H1 (cell line): ENCODE results near the gene ADD2. TPM values are rescaled to one million over a fixed set of nuclear protein-coding genes. Genes with fewer than 3 reads are reported as not detected.

Source experiments
- CTCF ChIA-PET: fragments of 300-600 bp; sonication (Branson Sonifier 250); formaldehyde crosslinking; loops from one replicate; lab custom pipeline; 2021; ENCODE audit not compliant: partially characterized antibody; lab: Charles Lee
- POLR2A ChIA-PET: fragments of 300-600 bp; sonication (Branson Sonifier 250); formaldehyde crosslinking; loops from one replicate; lab custom pipeline; 2021; ENCODE audit warnings: inconsistent platforms; ENCODE audit not compliant: partially characterized antibody; lab: Charles Lee
- DNase-seq, 2 experiments: peaks; one replicate each; pipeline versions ENCODE4 v3.0.0 to v3.0.0-alpha.2; 2010 to 2022; ENCODE audit warnings: low spot score in 2 of 2, low read depth in 1 of 2, mixed read lengths in 1 of 2
- FAIRE-seq: peaks from 2 replicates; lab custom pipeline; 2011; peaks lifted over from hg19 to GRCh38; lab: Jason Lieb, UNC
- H2AFZ ChIP-seq: 2 replicates; pipeline ENCODE4 v1.8.1; 2012; ENCODE audit warnings: low read length, inconsistent platforms
- H2AK5ac ChIP-seq: 2 replicates; pipeline ENCODE4 v1.6.1; 2013; ENCODE audit warnings: low read depth, low read length
- H2BK120ac ChIP-seq: replicated peaks from 2 replicates; pipeline ENCODE3; 2013; ENCODE audit warnings: low read depth, low read length, inconsistent platforms
- H2BK12ac ChIP-seq: 2 replicates; pipeline ENCODE4 v1.6.1; 2013; ENCODE audit warnings: low read depth, low read length
- H2BK15ac ChIP-seq: 2 replicates; pipeline ENCODE4 v1.6.1; 2013; ENCODE audit warnings: low read length
- H2BK20ac ChIP-seq: 2 replicates; pipeline ENCODE4 v1.6.1; 2013; ENCODE audit warnings: low read length
- H2BK5ac ChIP-seq: 2 replicates; pipeline ENCODE4 v1.6.1; 2013; ENCODE audit warnings: low read depth, low read length
- H3K14ac ChIP-seq: 2 replicates; pipeline ENCODE4 v1.6.1; 2013; ENCODE audit warnings: inconsistent platforms; ENCODE audit not compliant: insufficient read length
- H3K18ac ChIP-seq: 2 replicates; pipeline ENCODE4 v1.6.1; 2013; ENCODE audit warnings: low read length; ENCODE audit errors: extremely low read depth
- H3K23ac ChIP-seq: 2 replicates; pipeline ENCODE4 v1.6.1; 2013; ENCODE audit warnings: inconsistent platforms; ENCODE audit not compliant: insufficient read length
- H3K23me2 ChIP-seq: 2 replicates; pipeline ENCODE4 v1.6.1; 2013; ENCODE audit warnings: low read depth, low read length
- H3K27ac ChIP-seq: 2 replicates; pipeline ENCODE4 v1.6.1; 2011; ENCODE audit warnings: low read depth, low read length, inconsistent platforms
- H3K27me3 ChIP-seq, 4 experiments: replicated peaks in 1 of 4; 1 replicate in 1 of 4; 2 replicates in 3 of 4; pipeline versions ENCODE4 v1.6.1 to v1.8.1; 2011 to 2013; ENCODE audit warnings: low read length in 3 of 4, mild to moderate bottlenecking in 3 of 4, inconsistent platforms in 2 of 4, mixed read lengths in 2 of 4, moderate library complexity in 1 of 4; ENCODE audit not compliant: control insufficient read depth in 3 of 4, insufficient read depth in 3 of 4; ENCODE audit errors: extremely low read depth in 1 of 4
- H3K36me3 ChIP-seq, 4 experiments: 2 replicates each; pipeline versions ENCODE4 v1.6.1 to v1.8.1; 2011 to 2013; ENCODE audit warnings: mild to moderate bottlenecking in 4 of 4, low read length in 3 of 4, moderate library complexity in 2 of 4, control low read depth in 1 of 4, inconsistent platforms in 1 of 4; ENCODE audit not compliant: insufficient read depth in 4 of 4, control insufficient read depth in 2 of 4
- H3K4ac ChIP-seq: replicated peaks from 2 replicates; pipeline ENCODE3; 2013; ENCODE audit warnings: low read length, low read depth, mixed read lengths, inconsistent platforms; ENCODE audit not compliant: insufficient read length
- H3K4me1 ChIP-seq, 4 experiments: replicated peaks in 1 of 4; 1 replicate in 1 of 4; 2 replicates in 3 of 4; pipeline versions ENCODE4 v1.6.1 to v1.8.1; 2011 to 2013; ENCODE audit warnings: low read length in 3 of 4, inconsistent platforms in 2 of 4, mixed read lengths in 1 of 4; ENCODE audit not compliant: insufficient read depth in 4 of 4, control insufficient read depth in 3 of 4
- H3K4me2 ChIP-seq, 2 experiments: 2 replicates each; pipeline versions ENCODE4 v1.6.1 to v1.8.1; 2011 to 2013; ENCODE audit warnings: low read depth in 2 of 2, low read length in 2 of 2, control low read depth in 1 of 2, inconsistent platforms in 1 of 2, mild to moderate bottlenecking in 1 of 2; ENCODE audit not compliant: insufficient read depth in 1 of 2
- H3K4me3 ChIP-seq, 4 experiments: fragments of 200-600, 300-600 bp in 1 of 4; sonication (generic), shearing (Covaris generic), sonication (Bioruptor Twin) in 1 of 4; 2 replicates each; pipeline versions ENCODE4 v1.5.1 to v1.8.1; 2011 to 2016; ENCODE audit warnings: low read length in 4 of 4, low read depth in 3 of 4, control low read depth in 2 of 4, inconsistent platforms in 2 of 4, mild to moderate bottlenecking in 2 of 4, mixed read lengths in 1 of 4, moderate library complexity in 1 of 4; ENCODE audit not compliant: insufficient read depth in 2 of 4; ENCODE audit errors: extremely low read depth in 1 of 4
- H3K56ac ChIP-seq: replicated peaks from 2 replicates; pipeline ENCODE3; 2013; ENCODE audit warnings: low read depth, mild to moderate bottlenecking, mixed read lengths, low read length, inconsistent platforms; ENCODE audit not compliant: insufficient read length
- H3K79me1 ChIP-seq: 2 replicates; pipeline ENCODE4 v1.6.1; 2013; ENCODE audit warnings: low read depth, low read length, control low read depth
- H3K79me2 ChIP-seq, 2 experiments: 2 replicates each; pipeline versions ENCODE4 v1.6.1 to v1.8.1; 2012 to 2013; ENCODE audit warnings: low read length in 2 of 2, mild to moderate bottlenecking in 2 of 2, inconsistent platforms in 1 of 2; ENCODE audit not compliant: insufficient read depth in 2 of 2, control insufficient read depth in 1 of 2
- H3K9ac ChIP-seq, 4 experiments: replicated peaks in 1 of 4; 1 replicate in 1 of 4; 2 replicates in 3 of 4; pipeline versions ENCODE4 v1.6.1 to v1.8.1; 2011 to 2013; ENCODE audit warnings: low read depth in 3 of 4, low read length in 3 of 4, control low read depth in 2 of 4, mild to moderate bottlenecking in 2 of 4, moderate library complexity in 2 of 4, inconsistent platforms in 1 of 4; ENCODE audit errors: extremely low read depth in 1 of 4
- H3K9me3 ChIP-seq, 2 experiments: 2 replicates each; pipeline versions ENCODE4 v1.6.1 to v1.8.1; 2012 to 2013; ENCODE audit warnings: mild to moderate bottlenecking in 2 of 2, moderate library complexity in 2 of 2, control low read depth in 1 of 2, inconsistent platforms in 1 of 2, low read depth in 1 of 2, low read length in 1 of 2, mixed read lengths in 1 of 2; ENCODE audit not compliant: insufficient read depth in 2 of 2
- H4K20me1 ChIP-seq, 2 experiments: replicated peaks in 1 of 2; 2 replicates each; pipeline versions ENCODE3 to v1.8.1; 2011 to 2013; ENCODE audit warnings: inconsistent platforms in 2 of 2, low read length in 2 of 2, mild to moderate bottlenecking in 1 of 2; ENCODE audit not compliant: insufficient read depth in 2 of 2, control insufficient read depth in 1 of 2
- H4K5ac ChIP-seq: 2 replicates; pipeline ENCODE4 v1.6.1; 2013; ENCODE audit warnings: low read length, low read depth, mixed read lengths, inconsistent platforms; ENCODE audit not compliant: insufficient read length
- H4K8ac ChIP-seq: 2 replicates; pipeline ENCODE4 v1.8.0; 2013; ENCODE audit warnings: mild to moderate bottlenecking, moderate library complexity, low read length, inconsistent platforms; ENCODE audit not compliant: insufficient read depth; ENCODE audit errors: extremely low read depth
- H4K91ac ChIP-seq: replicated peaks from 2 replicates; pipeline ENCODE3; 2013; ENCODE audit warnings: low read length, mixed read lengths, inconsistent platforms; ENCODE audit not compliant: insufficient read length
- EP300 ChIP-seq, 2 experiments: IDR thresholded peaks; 1 replicate in 1 of 2; 2 replicates in 1 of 2; pipeline ENCODE4 v1.6.1; 2011 to 2012; ENCODE audit warnings: low read depth in 2 of 2, low read length in 2 of 2, mild to moderate bottlenecking in 2 of 2, borderline replicate concordance in 1 of 2, inconsistent platforms in 1 of 2, moderate library complexity in 1 of 2
- RBBP5 ChIP-seq: IDR thresholded peaks from 2 replicates; pipeline ENCODE4 v1.7.1; 2012; ENCODE audit warnings: low read depth, mild to moderate bottlenecking, inconsistent platforms, low read length, moderate library complexity, borderline replicate concordance
- RXRA ChIP-seq: IDR thresholded peaks from 2 replicates; pipeline ENCODE4 v1.6.1; 2011; ENCODE audit warnings: low read depth, mild to moderate bottlenecking, low read length, moderate library complexity; ENCODE audit not compliant: insufficient read depth
- SAP30 ChIP-seq: fragments of 300-600 bp; sonication (generic); IDR thresholded peaks from 2 replicates; pipeline ENCODE4 v1.7.1; 2012; ENCODE audit warnings: low read length, moderate library complexity, mild to moderate bottlenecking, inconsistent platforms; ENCODE audit not compliant: insufficient read depth, insufficient replicate concordance
- TEAD4 ChIP-seq: IDR thresholded peaks from 2 replicates; pipeline ENCODE4 v1.6.1; 2012; ENCODE audit warnings: low read depth, low read length, inconsistent platforms, mixed read lengths
- WGBS, 2 experiments: shearing (Covaris generic) in 1 of 2; methylation state at CpG; one replicate each; pipeline versions ENCODE4 v1.1.6 to v1.1.7; 2013 to 2015; ENCODE audit warnings: low lambda C conversion rate in 2 of 2, mixed read lengths in 2 of 2, inconsistent platforms in 1 of 2, low coverage in 1 of 2, missing lambda C conversion rate in 1 of 2; ENCODE audit not compliant: insufficient replicate concordance in 2 of 2, insufficient coverage in 1 of 2, insufficient read length in 1 of 2; ENCODE audit errors: extremely low coverage in 1 of 2, missing lambda C conversion rate in 1 of 2; 5-methylcytosine and 5-hydroxymethylcytosine counted together
- polyA plus RNA-seq, 7 experiments: library from polyadenylated mRNA; depleted of rRNA in 3 of 7; stranded (reverse) in 5 of 7; unstranded in 2 of 7; fragments of >200 nt in 5 of 7; fragments of 200-250 nt in 2 of 7; gene quantifications; 1 replicate in 5 of 7; 2 replicates in 1 of 7; 4 replicates in 1 of 7; pipeline versions ENCODE4 v1.2.1 to v1.2.3, GENCODE V29; 2011 to 2013; ENCODE audit warnings: missing spikeins in 2 of 7, mixed read lengths in 2 of 7
- total RNA-seq: library from RNA; stranded (reverse); fragmentation: NEBNext Ultra II Directional; extraction: Animal tissue kit (Norgen Biotek cat#: 25700); gene quantifications from 2 replicates; pipeline ENCODE4 v1.2.1, GENCODE V29; 2021

ADD2 gene
- total and polyA plus RNA-seq, 2 of the 8 experiments (the other 6 are each of a cell fraction or from before 2014, with no cell fraction given), result 58.5 to 170 TPM

DNA sequence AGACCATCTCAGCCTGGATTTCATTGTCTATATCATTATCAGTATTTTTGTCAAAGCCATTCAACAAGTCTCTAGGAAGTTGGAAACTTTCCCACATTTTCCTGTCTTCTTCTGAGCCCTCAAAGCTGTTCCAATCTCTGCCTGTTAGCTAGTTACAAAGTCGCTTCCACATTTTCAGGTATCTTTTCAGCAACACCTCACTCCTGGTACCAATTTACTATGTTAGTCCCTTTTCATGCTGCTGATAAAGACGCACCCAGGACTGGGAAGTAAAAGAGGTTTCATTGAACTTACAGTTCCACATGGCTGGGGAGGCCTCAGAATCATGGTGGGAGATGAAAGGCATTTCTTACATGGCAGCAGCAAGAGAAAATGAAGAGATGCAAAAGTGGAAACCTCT lies 31.7 kb upstream of the ADD2 start:
- Histone ChIP-seq H3K9me3 (peaks cover 4 to 6% of the 10 kb centered on the region in 2 experiments; a peak in 2 of 4 replicates), H2AK5ac (no peak overlapping the region), H2BK12ac (no peak overlapping the region), H2AFZ (no peak overlapping the region), H2BK5ac (no peak overlapping the region), H3K4me1 (peaks cover 0 to 3% (median 0%) of the 10 kb centered on the region in 4 experiments; a peak in 1 of 7 replicates), H3K14ac (no peak overlapping the region), H3K27me3 (peaks cover 0 to 9% (median 4%) of the 10 kb centered on the region in 4 experiments; a peak in 3 of 7 replicates), H4K91ac (no peak overlapping the region), H2BK15ac (no peak overlapping the region), H3K4ac (no peak overlapping the region), H4K5ac (no peak overlapping the region), H3K18ac (no peak overlapping the region), H3K4me2 (no peak overlapping the region), H3K27ac (no peak overlapping the region), H4K20me1 (no peaks in the 10 kb centered on the region), H3K23ac (no peak overlapping the region), H2BK120ac (no peak overlapping the region), H3K79me2 (no peaks in the 10 kb centered on the region), H3K36me3 (no peaks in the 10 kb centered on the region), H3K4me3 (no peak overlapping the region), H3K9ac (no peak overlapping the region), H4K8ac (no peak overlapping the region), H3K79me1 (no peaks in the 10 kb centered on the region), H3K56ac (no peak overlapping the region), H2BK20ac (no peak overlapping the region), H3K23me2 (no peaks in the 10 kb centered on the region)
- TF ChIP-seq RXRA, result no peak
- no peak for TF ChIP-seq RBBP5
- no peak for TF ChIP-seq SAP30
- TF ChIP-seq TEAD4, result no peak
- no peak for TF ChIP-seq EP300 (IDR thresholded peaks at IDR 0.05; ENCODE audit: borderline replicate concordance in 1 of 2, low read depth in 2 of 2, low read length in 2 of 2)
- ChIA-PET CTCF (interaction anchor here (1.1 to 13.4 kb wide), 4 partner anchors 10 to 70 kb away, joined by 3 to 91 read pairs (median 6); partner anchors contain the start of gene FIGLA), POLR2A (interaction anchor here (1.6 kb wide), 1 partner anchor 63 kb away, joined by 4 read pairs; no protein-coding TSS in a partner anchor)
- 88% methylated on average over 2 of the region's 2 CpGs; no CpG with 5 or more reads in 1 of the 2 experiments for WGBS, 2 experiments
- FAIRE-seq (no peak), DNase-seq (no peak)
